HCEC 1CT (cell line): ENCODE results near the gene DIAPH1.

Experiments used
- DNase-seq: peaks from one replicate; pipeline ENCODE4 v3.0.0-alpha.2; 2017

Gene DIAPH1

GRCh38 chr5:141517312-141517711 is 101.5 kb downstream of the DIAPH1 start:
- no peak for DNase-seq

- DNase-seq = no peak
These were observed 102.2 kb downstream of the DIAPH1 start for GRCh38 chr5:141516672-141517025.

GRCh38 chr5:141515946-141516671 is 102.7 kb downstream of the DIAPH1 start:
- no peak for DNase-seq

GRCh38 chr5:141515141-141515540 is 103.7 kb downstream of the DIAPH1 start:
- DNase-seq = no peak

GRCh38 chr5:141514330-141515133 is 104.3 kb downstream of the DIAPH1 start:
- peak; percentile 41 for DNase-seq

GRCh38 chr5:141513627-141514329 is 105.0 kb downstream of the DIAPH1 start:
- DNase-seq = peak; percentile 81

- DNase-seq = peak; percentile 51
These were observed 105.7 kb downstream of the DIAPH1 start for GRCh38 chr5:141512911-141513626.

DNA sequence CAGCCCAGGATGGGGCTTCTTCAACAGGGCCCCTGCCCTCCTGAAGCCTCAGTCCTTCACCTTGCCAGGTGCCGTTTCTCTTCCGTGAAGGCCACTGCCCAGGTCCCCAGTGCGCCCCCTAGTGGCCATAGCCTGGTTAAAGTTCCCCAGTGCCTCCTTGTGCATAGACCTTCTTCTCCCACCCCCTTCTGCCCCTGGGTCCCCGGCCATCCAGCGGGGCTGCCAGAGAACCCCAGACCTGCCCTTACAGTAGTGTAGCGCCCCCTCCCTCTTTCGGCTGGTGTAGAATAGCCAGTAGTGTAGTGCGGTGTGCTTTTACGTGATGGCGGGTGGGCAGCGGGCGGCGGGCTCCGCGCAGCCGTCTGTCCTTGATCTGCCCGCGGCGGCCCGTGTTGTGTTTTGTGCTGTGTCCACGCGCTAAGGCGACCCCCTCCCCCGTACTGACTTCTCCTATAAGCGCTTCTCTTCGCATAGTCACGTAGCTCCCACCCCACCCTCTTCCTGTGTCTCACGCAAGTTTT is 106.3 kb downstream of the DIAPH1 start:
- peak; percentile 46 for DNase-seq

- no peak for DNase-seq
These were observed 107.0 kb downstream of the DIAPH1 start for GRCh38 chr5:141511771-141512325.

DNA sequence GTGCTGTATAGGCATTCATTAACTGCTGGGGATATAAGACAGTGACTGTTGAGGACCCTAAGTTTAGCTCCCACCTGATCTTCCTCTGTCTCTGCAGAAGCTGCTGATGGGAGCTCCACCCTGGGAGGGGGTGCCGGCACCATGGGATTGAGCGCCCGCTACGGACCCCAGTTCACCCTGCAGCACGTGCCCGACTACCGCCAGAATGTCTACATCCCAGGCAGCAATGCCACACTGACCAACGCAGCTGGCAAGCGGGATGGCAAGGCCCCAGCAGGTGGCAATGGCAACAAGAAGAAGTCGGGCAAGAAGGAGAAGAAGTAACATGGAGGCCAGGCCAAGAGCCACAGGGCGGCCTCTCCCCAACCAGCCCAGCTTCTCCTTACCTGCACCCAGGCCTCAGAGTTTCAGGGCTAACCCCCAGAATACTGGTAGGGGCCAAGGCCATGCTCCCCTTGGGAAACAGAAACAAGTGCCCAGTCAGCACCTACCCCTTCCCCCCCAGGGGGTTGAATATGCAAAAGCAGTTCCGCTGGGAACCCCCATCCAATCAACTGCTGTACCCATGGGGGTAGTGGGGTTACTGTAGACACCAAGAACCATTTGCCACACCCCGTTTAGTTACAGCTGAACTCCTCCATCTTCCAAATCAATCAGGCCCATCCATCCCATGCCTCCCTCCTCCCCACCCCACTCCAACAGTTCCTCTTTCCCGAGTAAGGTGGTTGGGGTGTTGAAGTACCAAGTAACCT is 107.8 kb downstream of the DIAPH1 start:
- no peak for DNase-seq

DNA sequence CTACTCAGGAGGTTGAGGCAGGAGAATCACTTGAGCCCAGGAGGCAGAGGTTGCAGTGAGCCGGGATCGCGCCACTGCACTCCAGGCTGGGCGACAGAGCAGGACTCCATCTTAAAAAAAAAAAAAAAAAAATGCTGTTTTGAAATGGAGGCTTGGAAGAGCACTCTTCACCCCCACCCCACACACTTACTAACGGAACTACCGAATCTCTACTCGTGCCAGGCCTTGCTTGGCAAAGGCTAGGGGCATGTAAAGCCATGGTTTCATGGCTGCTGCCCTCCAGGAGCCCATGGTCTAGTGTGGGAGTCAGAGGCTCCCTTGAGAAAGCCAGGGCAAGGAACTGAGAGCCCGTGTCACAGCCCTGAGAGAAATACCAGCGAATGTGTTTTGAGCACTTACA is 108.6 kb downstream of the DIAPH1 start:
- DNase-seq = no peak

GRCh38 chr5:141508798-141509611 is 109.8 kb downstream of the DIAPH1 start:
- DNase-seq = peak; percentile 98

- DNase-seq = peak; percentile 47
These were observed 110.4 kb downstream of the DIAPH1 start for GRCh38 chr5:141508440-141508797.

- DNase-seq = peak; percentile 92
These were observed 111.3 kb downstream of the DIAPH1 start for GRCh38 chr5:141507387-141508091.

- no peak for DNase-seq
These were observed 112.2 kb downstream of the DIAPH1 start for GRCh38 chr5:141506381-141507155.

- DNase-seq = no peak
These were observed 114.6 kb downstream of the DIAPH1 start for GRCh38 chr5:141504216-141504615.

DNA sequence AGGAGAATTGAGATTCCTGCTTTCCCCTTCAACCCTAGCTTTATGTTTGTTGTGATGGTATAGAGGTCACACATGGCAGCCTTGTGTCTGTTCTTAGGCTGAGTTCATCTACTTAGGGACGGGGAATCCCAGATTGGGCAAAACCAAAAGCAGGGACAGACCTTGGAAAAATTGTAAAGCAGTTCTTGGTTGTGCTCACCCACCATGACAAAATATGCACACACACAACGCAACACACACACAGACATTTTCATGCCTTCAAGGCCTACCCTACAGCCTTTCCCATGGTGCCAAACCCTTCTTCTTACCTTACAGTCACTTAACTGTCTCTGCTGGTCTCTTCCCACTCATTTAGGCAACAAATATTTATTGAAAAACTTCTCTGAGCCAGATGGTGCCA is 115.1 kb downstream of the DIAPH1 start:
- DNase-seq = no peak

- DNase-seq = no peak
These were observed 117.0 kb downstream of the DIAPH1 start for GRCh38 chr5:141501761-141502160.

- DNase-seq = no peak
These were observed 122.8 kb downstream of the DIAPH1 start for GRCh38 chr5:141496038-141496437.
